Activated CD8-positive, alpha-beta T cell treated with anti-CD3 and anti-CD28 coated beads, Interleukin-2, amount 10 ng/mL, durations not matched to agents 7 days and 5 days (primary cell): Measurements from ENCODE around the gene FHOD3. TPM values are rescaled to one million over a fixed set of nuclear protein-coding genes. Genes with fewer than 3 reads are reported as not detected.

Experiments used
- ATAC-seq: fragments of 150-1000 bp; cut with Tn5 transposase; one replicate; pipeline ENCODE4 v1.10.0; 2021; ENCODE audit warnings: moderate library complexity
- CTCF ChIA-PET: fragments of 350-600 bp; sonication (Branson Sonifier 250); formaldehyde crosslinking; loops from one replicate; lab custom pipeline; 2021; ENCODE audit warnings: antibody characterized with exemption; lab: Charles Lee
- POLR2A ChIA-PET: fragments of 350-600 bp; sonication (Branson Sonifier 250); formaldehyde crosslinking; loops from one replicate; lab custom pipeline; 2021; ENCODE audit warnings: antibody characterized with exemption; lab: Charles Lee
- DNase-seq: peaks from one replicate; pipeline ENCODE4 v3.0.0-alpha.2; 2020
- H3K27ac Mint-ChIP-seq: one replicate; pipeline ENCODE4 v1.8.0; 2021; ENCODE audit warnings: mild to moderate bottlenecking, mixed read lengths
- H3K27me3 Mint-ChIP-seq: one replicate; pipeline ENCODE4 v1.8.0; 2021; ENCODE audit warnings: low read depth, mixed read lengths
- H3K36me3 Mint-ChIP-seq: one replicate; pipeline ENCODE4 v1.8.0; 2021; ENCODE audit warnings: low read depth, mixed read lengths
- H3K4me1 Mint-ChIP-seq: one replicate; pipeline ENCODE4 v1.8.0; 2021; ENCODE audit warnings: low read depth, mixed read lengths
- H3K4me3 Mint-ChIP-seq: one replicate; pipeline ENCODE4 v1.8.0; 2021; ENCODE audit warnings: mild to moderate bottlenecking, mixed read lengths
- H3K9me3 Mint-ChIP-seq: one replicate; pipeline ENCODE4 v1.8.0; 2022; ENCODE audit warnings: mixed read lengths; ENCODE audit not compliant: insufficient read depth
- total RNA-seq, 2 experiments: library from RNA; stranded (reverse); gene quantifications; one replicate each; pipeline ENCODE4 v1.2.3, GENCODE V29; 2021

Gene FHOD3
- total RNA-seq, 2 experiments from 2014 or later: not detected

GRCh38 chr18:36327352-36328316 lies 30.1 kb downstream of the FHOD3 start:
- no peak overlapping the region for H3K4me3 Mint-ChIP-seq
- no peaks in the 10 kb centered on the region for H3K4me1 Mint-ChIP-seq
- ChIA-PET POLR2A (no interaction called here), CTCF (no interaction called here)
- ATAC-seq: no peak
- H3K27me3 Mint-ChIP-seq: no peaks in the 10 kb centered on the region
- no peak overlapping the region for H3K27ac Mint-ChIP-seq
- no peaks in the 10 kb centered on the region for H3K9me3 Mint-ChIP-seq
- no peak for DNase-seq
- H3K36me3 Mint-ChIP-seq: no peaks in the 10 kb centered on the region

DNA sequence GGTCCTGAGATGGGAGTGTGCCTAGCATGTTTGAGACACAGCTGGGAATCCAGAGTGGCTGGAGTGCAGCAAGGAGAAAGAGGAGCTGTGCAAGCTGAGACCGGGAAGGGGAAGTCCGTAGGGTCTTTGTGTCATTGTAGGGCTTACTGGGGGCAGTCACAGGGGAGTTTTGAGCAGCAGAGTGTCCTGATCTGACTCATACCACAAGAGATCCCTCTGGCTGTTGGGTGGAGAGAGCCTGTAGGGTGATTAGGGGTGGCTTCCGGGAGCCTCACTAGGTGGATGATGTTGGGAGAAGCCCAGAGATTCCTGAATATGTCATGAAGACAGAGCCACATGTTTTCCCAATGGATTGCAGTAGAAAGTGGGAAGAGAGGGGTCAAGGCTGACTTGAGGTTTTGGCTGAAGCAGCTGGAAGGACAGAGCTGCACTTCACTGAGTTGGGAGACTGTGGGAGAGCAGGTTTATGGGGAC lies 30.9 kb downstream of the FHOD3 start:
- H3K4me3 Mint-ChIP-seq: no peak overlapping the region
- POLR2A ChIA-PET: no interaction called here
- H3K36me3 Mint-ChIP-seq: no peaks in the 10 kb centered on the region
- no peaks in the 10 kb centered on the region for H3K4me1 Mint-ChIP-seq
- DNase-seq (no peak), ATAC-seq (no peak)
- H3K27me3 Mint-ChIP-seq: no peaks in the 10 kb centered on the region
- H3K27ac Mint-ChIP-seq: no peak overlapping the region
- CTCF ChIA-PET: no interaction called here
- no peaks in the 10 kb centered on the region for H3K9me3 Mint-ChIP-seq

GRCh38 chr18:36328916-36329315 lies 31.4 kb downstream of the FHOD3 start:
- Mint-ChIP-seq H3K36me3 (no peaks in the 10 kb centered on the region), H3K27me3 (no peaks in the 10 kb centered on the region), H3K27ac (no peak overlapping the region), H3K4me1 (no peaks in the 10 kb centered on the region), H3K9me3 (no peaks in the 10 kb centered on the region), H3K4me3 (no peak overlapping the region)
- DNase-seq: no peak
- ATAC-seq: no peak
- ChIA-PET CTCF (no interaction called here), POLR2A (no interaction called here)

GRCh38 chr18:36329684-36330434 lies 32.3 kb downstream of the FHOD3 start:
- no peak overlapping the region for H3K27ac Mint-ChIP-seq
- H3K9me3 Mint-ChIP-seq: no peaks in the 10 kb centered on the region
- ChIA-PET POLR2A (no interaction called here), CTCF (interaction anchor here (0.6 kb wide), 1 partner anchor 51 kb away, joined by 4 read pairs; no protein-coding TSS in a partner anchor)
- H3K36me3 Mint-ChIP-seq: no peaks in the 10 kb centered on the region
- H3K27me3 Mint-ChIP-seq: no peaks in the 10 kb centered on the region
- H3K4me1 Mint-ChIP-seq: no peaks in the 10 kb centered on the region
- no peak for ATAC-seq
- DNase-seq: no peak
- H3K4me3 Mint-ChIP-seq: no peak overlapping the region

DNA sequence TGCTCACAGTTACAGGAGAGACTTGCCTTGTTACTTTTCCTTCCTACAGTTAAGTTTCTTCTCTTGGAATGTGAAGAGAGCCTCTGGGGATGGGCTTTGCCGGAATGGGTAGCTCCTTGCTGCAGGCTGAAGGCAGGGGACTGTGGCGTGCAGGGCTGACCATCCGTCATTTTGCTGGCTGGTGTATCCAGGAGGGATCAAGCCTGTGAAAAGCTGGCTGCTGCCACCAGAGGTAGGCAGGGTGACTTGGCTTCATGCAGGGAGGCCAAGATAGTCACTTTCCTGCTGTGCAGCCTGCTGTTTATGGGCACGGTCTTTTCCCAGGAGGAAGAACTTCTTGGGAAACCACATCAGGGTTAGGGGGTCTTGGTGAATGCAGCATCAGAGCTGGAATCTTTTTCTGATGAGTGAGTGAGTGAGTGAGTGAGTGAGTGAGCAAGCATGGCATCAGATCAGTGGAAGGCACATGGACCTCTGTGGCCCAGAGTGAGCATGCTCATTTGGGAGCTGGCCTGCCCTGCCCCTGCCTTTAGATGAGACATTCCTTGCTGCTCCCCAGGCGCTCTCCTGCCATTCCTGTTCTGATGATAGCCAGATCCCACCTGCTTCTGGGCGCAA lies 33.0 kb downstream of the FHOD3 start:
- no peaks in the 10 kb centered on the region for H3K4me1 Mint-ChIP-seq
- ChIA-PET CTCF (no interaction called here), POLR2A (no interaction called here)
- no peak overlapping the region for H3K4me3 Mint-ChIP-seq
- no peak for ATAC-seq
- H3K27me3 Mint-ChIP-seq: no peaks in the 10 kb centered on the region
- no peaks in the 10 kb centered on the region for H3K9me3 Mint-ChIP-seq
- no peaks in the 10 kb centered on the region for H3K36me3 Mint-ChIP-seq
- H3K27ac Mint-ChIP-seq: no peak overlapping the region
- DNase-seq: no peak

DNA sequence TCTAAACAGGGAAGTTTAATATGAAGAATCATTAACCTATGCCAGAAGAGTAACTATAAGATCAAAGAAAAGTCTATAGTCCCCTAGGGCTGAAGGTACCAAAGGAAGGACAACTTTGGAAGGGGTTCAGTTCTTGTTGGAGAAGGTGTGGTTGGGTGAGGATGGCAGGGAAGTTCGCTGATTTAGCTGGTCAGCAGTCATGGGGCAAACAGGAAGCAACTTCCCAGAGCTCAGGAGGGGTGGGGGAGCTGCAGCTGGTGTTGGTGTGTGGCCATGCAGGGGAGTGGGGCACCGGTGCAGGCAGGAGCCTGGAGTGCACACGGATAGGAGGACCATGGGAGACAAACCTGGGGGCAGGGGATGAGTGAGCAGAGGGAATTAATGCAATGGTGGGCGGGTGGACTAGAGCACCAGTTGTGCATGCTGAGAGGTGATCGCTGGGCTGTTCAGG lies 34.0 kb downstream of the FHOD3 start:
- no peaks in the 10 kb centered on the region for H3K4me1 Mint-ChIP-seq
- POLR2A ChIA-PET: no interaction called here
- H3K27me3 Mint-ChIP-seq: no peaks in the 10 kb centered on the region
- ATAC-seq (no peak), DNase-seq (no peak)
- no peaks in the 10 kb centered on the region for H3K36me3 Mint-ChIP-seq
- CTCF ChIA-PET: no interaction called here
- no peak overlapping the region for H3K4me3 Mint-ChIP-seq
- no peak overlapping the region for H3K27ac Mint-ChIP-seq
- H3K9me3 Mint-ChIP-seq: no peaks in the 10 kb centered on the region

DNA sequence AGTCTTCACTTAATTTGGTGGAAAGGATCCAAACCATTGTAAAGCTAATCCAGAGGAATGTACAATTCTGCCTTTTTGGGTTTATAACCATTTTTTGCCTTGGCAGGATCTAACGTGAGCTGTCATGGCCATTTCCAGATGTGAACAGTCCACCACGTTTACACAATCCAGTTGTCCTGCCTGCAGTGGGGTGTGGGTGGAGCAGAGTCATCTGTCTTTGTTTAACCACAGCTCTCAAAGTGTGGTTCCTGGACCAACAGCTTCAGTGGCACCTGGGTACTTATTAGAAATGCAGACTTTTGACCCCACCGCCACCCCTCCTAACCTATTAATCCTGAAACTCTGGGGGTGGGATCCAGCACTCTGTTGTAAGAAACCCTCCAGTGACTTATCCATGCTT lies 35.9 kb downstream of the FHOD3 start:
- Mint-ChIP-seq H3K4me3 (no peak overlapping the region), H3K9me3 (no peaks in the 10 kb centered on the region), H3K4me1 (no peaks in the 10 kb centered on the region), H3K27ac (no peak overlapping the region), H3K36me3 (no peaks in the 10 kb centered on the region), H3K27me3 (no peaks in the 10 kb centered on the region)
- POLR2A ChIA-PET: no interaction called here
- CTCF ChIA-PET: no interaction called here
- DNase-seq (no peak), ATAC-seq (no peak)

GRCh38 chr18:36334798-36335197 lies 37.3 kb downstream of the FHOD3 start:
- Mint-ChIP-seq H3K36me3 (no peaks in the 10 kb centered on the region), H3K27ac (no peak overlapping the region), H3K9me3 (no peaks in the 10 kb centered on the region), H3K27me3 (no peaks in the 10 kb centered on the region), H3K4me1 (no peaks in the 10 kb centered on the region), H3K4me3 (no peak overlapping the region)
- ChIA-PET POLR2A (no interaction called here), CTCF (interaction anchor here (1.0 kb wide), 1 partner anchor 239 kb away, joined by 3 read pairs; no protein-coding TSS in a partner anchor)
- no peak for DNase-seq
- no peak for ATAC-seq

- no peaks in the 10 kb centered on the region for H3K36me3 Mint-ChIP-seq
- POLR2A ChIA-PET: no interaction called here
- H3K27ac Mint-ChIP-seq: no peak overlapping the region
- no peak for DNase-seq
- H3K4me3 Mint-ChIP-seq: no peak overlapping the region
- ATAC-seq: no peak
- CTCF ChIA-PET: no interaction called here
- H3K9me3 Mint-ChIP-seq: no peaks in the 10 kb centered on the region
- H3K4me1 Mint-ChIP-seq: no peaks in the 10 kb centered on the region
- H3K27me3 Mint-ChIP-seq: no peaks in the 10 kb centered on the region
Observed at GRCh38 chr18:36335476-36336279, 38.2 kb downstream of the FHOD3 start.

DNA sequence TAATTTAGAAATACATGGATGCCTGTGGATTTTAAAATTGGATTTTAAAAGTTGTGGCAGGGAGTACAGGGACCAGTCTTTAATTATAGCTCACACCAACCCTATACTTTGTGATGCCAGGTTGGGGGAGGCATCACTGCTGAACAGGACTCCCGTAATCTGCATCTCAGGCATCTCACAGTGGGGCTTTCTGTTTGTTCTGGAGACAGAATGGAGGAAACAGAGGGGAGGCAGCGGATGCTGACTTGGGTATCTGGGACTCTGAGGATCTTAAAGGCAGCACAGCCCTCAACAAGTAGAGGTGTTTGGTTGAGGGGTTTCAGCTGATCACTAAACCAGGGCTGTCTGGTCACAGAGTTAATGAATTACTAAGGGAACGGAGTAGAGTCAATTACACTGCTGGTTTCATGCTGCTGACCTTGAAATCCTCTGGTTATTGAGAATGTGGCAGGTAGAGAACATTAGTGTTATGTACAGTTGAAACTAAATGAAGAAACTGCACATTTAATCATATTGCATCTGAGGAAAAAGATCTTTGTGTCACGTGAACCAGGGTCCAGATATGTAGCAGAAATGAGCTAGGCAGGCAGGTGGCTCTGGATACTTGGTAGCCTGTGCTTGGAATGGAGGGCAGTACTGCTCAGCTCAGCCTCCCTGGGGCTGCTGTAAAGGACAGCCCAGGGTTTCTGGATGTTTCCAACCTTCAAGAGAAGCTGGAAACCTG lies 40.3 kb downstream of the FHOD3 start:
- Mint-ChIP-seq H3K4me3 (no peak overlapping the region), H3K36me3 (no peaks in the 10 kb centered on the region), H3K27me3 (peaks cover 5% of the 10 kb centered on the region), H3K9me3 (no peaks in the 10 kb centered on the region), H3K27ac (no peak overlapping the region), H3K4me1 (no peaks in the 10 kb centered on the region)
- DNase-seq (no peak), ATAC-seq (no peak)
- ChIA-PET CTCF (no interaction called here), POLR2A (no interaction called here)
